Limb (tissue), 2 donors: ENCODE results near the gene CCDC71.

Experiments used
- DNase-seq, 2 donors: peaks; one replicate each; pipeline ENCODE4 v3.0.0-alpha.2; 2016; ENCODE audit errors: extremely low spot score in 2 of 2

Gene CCDC71

GRCh38 chr3:49165771-49166751 lies at the start of gene CCDC71:
TSS of gene CCDC71 (minus strand) at chr3:49166331. CDS start at chr3:49164208, 2,123 bp downstream.
- DNase-seq: peak; percentile 74 to 89

- DNase-seq: no peak
Measured at GRCh38 chr3:49213998-49214397, 47.9 kb upstream of the CCDC71 start.

DNA sequence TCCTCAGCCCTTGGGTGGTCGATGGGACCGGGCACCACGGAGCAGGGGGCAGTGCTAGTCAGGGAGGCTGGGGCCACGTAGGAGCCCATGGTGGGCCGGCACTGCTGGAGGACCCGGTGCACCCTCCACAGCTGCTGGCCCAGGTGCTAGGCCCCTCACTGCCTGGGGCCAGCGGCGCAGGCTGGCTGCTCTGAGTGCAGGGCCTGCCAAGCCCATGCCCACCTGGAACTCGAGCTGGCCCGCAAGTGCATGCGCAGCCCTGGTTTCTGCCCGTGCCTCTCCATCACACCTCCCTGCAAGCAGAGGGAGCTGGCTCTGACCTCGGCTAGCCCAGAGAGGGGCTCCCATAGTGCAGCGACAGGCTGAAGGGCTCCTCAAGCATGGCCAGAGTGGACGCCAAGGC lies 47.4 kb upstream of the CCDC71 start:
- no peak for DNase-seq

GRCh38 chr3:49199900-49200281 lies 33.8 kb upstream of the CCDC71 start:
- DNase-seq: no peak

- DNase-seq: peak; percentile 75 to 88
Measured at GRCh38 chr3:49199239-49199899, 33.2 kb upstream of the CCDC71 start.

DNA sequence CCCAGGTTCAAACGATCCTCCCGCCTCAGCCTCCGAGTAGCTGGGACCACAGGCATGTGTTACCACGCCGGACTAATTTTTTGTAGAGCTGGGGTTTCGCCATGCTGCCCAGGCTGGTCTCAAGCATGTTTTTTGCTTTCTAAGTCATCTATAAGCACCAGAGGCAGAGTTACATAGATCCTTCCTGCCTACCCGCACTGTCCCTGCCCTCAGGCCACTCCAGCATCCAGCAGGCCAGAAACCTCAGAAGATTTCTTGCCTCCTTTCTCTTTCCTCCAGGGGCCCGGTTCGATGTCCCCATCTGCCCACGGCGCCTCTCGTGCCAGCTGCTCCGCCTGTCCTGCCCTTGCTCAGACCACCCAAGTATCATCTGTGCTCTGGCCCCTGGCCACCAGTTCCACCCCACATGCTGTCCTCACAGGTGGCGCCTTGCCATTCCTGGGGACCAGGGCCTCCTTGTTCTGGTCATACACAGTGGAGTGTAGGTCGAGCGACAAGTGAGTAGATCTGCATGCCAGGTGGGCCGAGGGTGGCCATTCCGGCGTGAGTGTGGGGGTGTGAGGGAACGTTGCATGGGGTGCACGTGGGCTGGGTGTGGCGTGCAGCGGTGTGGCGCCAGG lies 32.6 kb upstream of the CCDC71 start:
- no peak for DNase-seq

- DNase-seq: no peak
Measured at GRCh38 chr3:49198161-49198560, 32.0 kb upstream of the CCDC71 start.

DNA sequence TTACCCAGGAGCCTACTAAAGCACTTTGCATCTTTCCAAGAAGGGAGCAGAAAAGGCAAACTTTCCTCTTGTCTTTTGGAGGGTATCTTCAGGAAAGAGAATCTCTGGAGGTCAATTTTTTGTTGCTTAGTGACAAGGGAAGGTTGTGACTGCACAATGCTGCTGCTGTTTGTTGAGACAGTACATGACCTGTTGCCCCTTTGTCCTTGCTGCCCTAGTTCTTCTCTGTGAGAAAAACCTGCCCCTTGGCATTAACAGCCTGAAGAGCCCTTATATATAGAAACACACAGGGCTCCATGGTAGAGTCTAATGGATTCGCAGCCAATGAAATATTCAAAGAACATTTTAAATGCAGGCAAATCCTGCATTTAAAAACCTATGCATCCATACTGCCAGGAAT lies 25.6 kb upstream of the CCDC71 start:
- DNase-seq: no peak

- DNase-seq: no peak
Measured at GRCh38 chr3:49183873-49184272, 17.7 kb upstream of the CCDC71 start.

DNA sequence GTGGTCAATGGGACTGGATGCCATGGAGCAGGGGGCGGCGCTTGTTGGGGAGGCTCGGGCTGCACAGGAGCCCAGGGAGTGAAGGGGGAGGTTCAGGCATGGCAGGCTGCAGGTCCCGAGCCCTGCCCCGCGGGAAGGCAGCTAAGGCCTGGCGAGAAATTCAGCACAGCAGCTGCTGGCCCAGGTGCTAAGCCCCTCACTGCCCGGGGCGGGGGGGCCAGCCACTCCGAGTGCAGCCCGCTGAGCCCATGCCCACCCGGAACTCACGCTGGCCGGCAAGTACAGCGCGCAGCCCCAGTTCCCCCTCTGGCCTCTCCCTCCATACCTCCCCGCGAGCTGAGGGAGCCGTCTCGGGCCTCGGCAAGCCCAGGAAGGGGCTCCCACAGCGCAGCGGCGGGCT lies 16.6 kb upstream of the CCDC71 start:
- DNase-seq: no peak

GRCh38 chr3:49181351-49181750 lies 15.2 kb upstream of the CCDC71 start:
- no peak for DNase-seq

DNA sequence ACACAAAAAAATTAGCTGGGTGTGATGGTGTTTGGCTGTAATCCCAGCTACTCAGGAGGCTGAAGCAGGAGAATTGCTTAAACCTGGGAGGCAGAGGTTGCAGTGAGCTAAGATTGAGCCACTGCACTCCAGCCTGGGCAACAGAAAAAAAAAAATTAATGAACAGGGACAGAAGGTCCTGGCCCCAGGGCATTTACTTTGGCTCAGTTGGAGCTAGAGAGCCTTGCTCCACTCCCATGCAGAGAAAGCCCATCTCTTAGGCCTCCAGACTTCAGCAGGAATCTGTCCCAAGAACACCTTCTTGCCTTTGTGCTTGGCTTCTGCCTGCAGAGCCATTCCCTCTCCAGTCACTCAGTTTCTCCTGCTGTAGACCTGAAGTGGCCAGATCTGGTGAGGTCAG lies 14.0 kb upstream of the CCDC71 start:
- no peak for DNase-seq

DNA sequence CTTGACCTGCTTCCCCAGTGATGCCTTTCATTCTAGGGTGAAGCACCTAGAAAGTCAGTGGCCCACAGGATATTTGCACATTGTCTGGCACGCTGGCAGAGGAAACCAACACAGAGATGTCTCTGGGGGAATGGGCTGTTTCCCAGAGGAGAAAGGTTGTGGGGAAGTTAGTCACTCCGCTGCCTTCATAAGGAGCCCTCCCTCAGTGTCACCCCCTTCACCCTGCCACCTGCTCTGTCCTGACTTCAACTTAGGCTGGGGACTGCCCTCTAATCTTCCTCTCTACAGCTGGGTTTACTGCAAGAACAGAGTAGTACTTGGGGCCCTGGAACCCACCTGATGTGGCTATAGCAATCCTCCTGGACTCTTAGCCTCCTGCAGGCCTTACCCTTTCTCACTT lies 10.9 kb upstream of the CCDC71 start:
- DNase-seq: no peak

DNA sequence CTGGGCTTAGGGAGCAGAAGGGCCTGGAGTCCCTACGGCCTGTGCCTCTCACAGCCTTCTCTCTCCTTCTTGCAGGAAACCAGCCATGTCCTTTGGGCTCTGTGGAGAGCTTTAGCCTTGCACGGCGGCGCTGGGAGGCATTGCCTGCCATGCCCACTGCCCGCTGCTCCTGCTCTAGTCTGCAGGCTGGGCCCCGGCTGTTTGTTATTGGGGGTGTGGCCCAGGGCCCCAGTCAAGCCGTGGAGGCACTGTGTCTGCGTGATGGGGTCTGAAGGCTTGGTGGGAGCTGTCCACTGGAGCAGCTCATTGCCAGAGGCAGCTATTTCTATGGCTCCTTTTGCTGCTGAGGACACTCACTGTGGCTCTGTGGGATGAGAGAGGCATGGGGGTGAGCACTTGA lies 9.4 kb upstream of the CCDC71 start:
- DNase-seq: no peak

GRCh38 chr3:49174397-49174985 lies 8.4 kb upstream of the CCDC71 start:
- DNase-seq: peak; percentile 6 to 55

GRCh38 chr3:49173792-49174170 lies 7.7 kb upstream of the CCDC71 start:
- peak; percentile 21 to 56 for DNase-seq

GRCh38 chr3:49173116-49173791 lies 7.1 kb upstream of the CCDC71 start:
- DNase-seq: peak; percentile 65 to 80

GRCh38 chr3:49172551-49173041 lies 6.5 kb upstream of the CCDC71 start:
- no peak for DNase-seq

DNA sequence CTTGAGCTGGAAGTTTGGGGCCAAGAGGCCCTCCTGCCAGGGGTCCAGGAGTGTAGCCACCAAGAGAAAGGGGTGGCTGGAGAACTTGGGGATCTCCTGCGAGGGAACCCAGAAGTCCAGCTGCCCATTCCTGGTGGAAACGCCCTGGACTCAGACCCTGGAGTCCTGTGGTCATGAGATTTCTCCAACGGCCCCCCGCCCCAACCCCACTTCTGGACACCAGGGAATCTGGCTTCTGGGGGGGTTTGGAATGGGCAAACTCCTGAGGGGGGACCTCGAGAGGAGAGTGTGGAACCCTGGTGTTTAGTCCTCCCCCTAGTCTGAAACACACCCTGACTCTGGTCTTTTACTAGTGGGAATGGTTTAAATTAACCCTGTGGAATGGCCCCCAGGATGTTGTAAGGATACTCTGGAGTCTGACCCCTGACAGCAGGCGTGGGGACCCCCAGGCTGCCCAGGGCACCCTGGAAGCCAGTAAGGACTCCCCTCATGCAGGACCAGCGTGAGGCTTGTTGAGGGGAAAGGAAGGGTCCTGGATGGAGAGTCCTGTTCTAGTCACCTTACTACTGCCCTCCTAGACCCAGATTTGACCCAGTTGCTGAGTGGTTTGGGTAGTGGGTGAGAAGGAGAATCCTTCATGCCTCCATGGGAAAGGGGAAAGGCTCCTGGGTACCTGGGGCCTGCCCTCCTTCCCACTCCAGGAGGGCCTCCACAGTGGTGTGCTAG lies 5.8 kb upstream of the CCDC71 start:
- peak in 1 of 2 donors; percentile 40 for DNase-seq

GRCh38 chr3:49171119-49171774 lies 5.1 kb upstream of the CCDC71 start, which contains the start of gene KLHDC8B:
TSS of gene KLHDC8B (plus strand) at chr3:49171598. CDS start at chr3:49172770, 1,172 bp downstream.
- DNase-seq: peak; percentile 88 to 89
